Measurements from ENCODE around the gene APBA1. TPM values are rescaled to one million over a fixed set of nuclear protein-coding genes. Genes with fewer than 3 reads are reported as not detected.

Gene APBA1
- polyA plus RNA-seq, 1 donor (not counting 4 experiments of a cell fraction or from before 2014, with no cell fraction given), result 0.66 TPM

DNA sequence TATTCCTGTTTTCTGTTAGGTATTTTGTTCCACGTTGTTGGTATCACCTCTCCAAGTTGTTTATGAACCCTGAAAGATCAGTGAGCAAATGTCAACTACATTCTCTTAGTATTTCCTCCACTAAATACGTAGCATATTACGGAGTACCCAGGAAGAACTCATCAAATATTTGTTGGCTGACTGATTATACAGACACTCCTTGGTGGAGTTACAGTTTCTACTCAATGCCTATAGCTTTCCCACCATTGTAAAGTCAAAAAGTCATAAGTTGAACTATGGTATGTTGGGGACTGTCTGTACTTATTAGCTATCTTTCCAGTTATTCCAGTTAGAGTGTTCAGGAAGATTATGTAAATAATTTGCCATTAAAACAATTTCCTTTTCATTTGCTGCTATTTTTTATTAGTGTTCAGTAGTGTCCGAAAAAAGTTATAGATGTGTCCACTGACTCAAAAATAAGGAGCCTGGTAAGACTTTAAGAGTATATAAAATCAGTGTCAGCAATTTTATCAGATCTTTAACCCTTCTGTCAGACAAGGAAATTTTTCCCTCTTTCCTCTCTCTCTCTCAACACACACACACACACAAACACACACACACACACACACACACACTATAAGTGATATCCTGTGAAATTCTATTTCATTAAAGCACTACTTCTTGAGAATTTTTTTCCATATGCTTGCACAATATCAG is 6.8 kb upstream of the APBA1 start:
- peak; percentile 36 for FAIRE-seq
- H3K9me3 ChIP-seq (ENCODE audit: control insufficient read depth, low read depth, low read length), result no peaks in the 10 kb centered on the region
- H3K27me3 ChIP-seq (ENCODE audit: control insufficient read depth, extremely low read depth, insufficient read depth, low read length), result no peaks in the 10 kb centered on the region
- H2AFZ ChIP-seq (ENCODE audit: control insufficient read depth, low read length), result no peak overlapping the region
- H3K4me1 ChIP-seq (ENCODE audit: control insufficient read depth, extremely low read depth, insufficient read depth, low read length), result peaks cover 17% of the 10 kb centered on the region
- H3K9ac ChIP-seq (ENCODE audit: control insufficient read depth, extremely low read depth, insufficient read depth, low read length), result no peak overlapping the region
- H3K9me1 ChIP-seq (ENCODE audit: control insufficient read depth, extremely low read depth, insufficient read depth, low read length), result no peaks in the 10 kb centered on the region
- no peaks in the 10 kb centered on the region for H3K36me3 ChIP-seq (ENCODE audit: control insufficient read depth in 2 of 2, extremely low read depth in 1 of 2, insufficient read depth in 2 of 2, low read length in 2 of 2)
- dilution Hi-C loops (cut with MboI; ENCODE audit: extremely low pct_ligation_motif_present, low sequenced_read_pairs), result no loop called here
- TF ChIP-seq, protein P1, sequence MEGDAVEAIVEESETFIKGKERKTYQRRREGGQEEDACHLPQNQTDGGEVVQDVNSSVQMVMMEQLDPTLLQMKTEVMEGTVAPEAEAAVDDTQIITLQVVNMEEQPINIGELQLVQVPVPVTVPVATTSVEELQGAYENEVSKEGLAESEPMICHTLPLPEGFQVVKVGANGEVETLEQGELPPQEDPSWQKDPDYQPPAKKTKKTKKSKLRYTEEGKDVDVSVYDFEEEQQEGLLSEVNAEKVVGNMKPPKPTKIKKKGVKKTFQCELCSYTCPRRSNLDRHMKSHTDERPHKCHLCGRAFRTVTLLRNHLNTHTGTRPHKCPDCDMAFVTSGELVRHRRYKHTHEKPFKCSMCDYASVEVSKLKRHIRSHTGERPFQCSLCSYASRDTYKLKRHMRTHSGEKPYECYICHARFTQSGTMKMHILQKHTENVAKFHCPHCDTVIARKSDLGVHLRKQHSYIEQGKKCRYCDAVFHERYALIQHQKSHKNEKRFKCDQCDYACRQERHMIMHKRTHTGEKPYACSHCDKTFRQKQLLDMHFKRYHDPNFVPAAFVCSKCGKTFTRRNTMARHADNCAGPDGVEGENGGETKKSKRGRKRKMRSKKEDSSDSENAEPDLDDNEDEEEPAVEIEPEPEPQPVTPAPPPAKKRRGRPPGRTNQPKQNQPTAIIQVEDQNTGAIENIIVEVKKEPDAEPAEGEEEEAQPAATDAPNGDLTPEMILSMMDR (optimal IDR thresholded peaks at IDR 0.05 in 1 of 3, IDR thresholded peaks at IDR 0.05 in 1 of 3, conservative IDR thresholded peaks at IDR 0.05 in 1 of 3; ENCODE audit: extremely low read depth in 1 of 3, insufficient read depth in 2 of 3, low read length in 3 of 3), result no peak
- TF ChIP-seq EZH2 (IDR thresholded peaks at IDR 0.05; ENCODE audit: low read length), result no peak
- H3K79me2 ChIP-seq (ENCODE audit: control insufficient read depth, insufficient read depth, low read length), result no peaks in the 10 kb centered on the region
- H3K27ac ChIP-seq (ENCODE audit: control insufficient read depth, insufficient read depth, low read length), result no peak overlapping the region
- no peak for DNase-seq (ENCODE audit: low read depth, low spot score)
- no peak overlapping the region for H3K4me3 ChIP-seq (ENCODE audit: control insufficient read depth in 2 of 3, extremely low read depth in 1 of 3, insufficient read depth in 2 of 3, low read depth in 1 of 3, low read length in 3 of 3)
- H4K20me1 ChIP-seq (ENCODE audit: control insufficient read depth, extremely low read depth, insufficient read depth, low read length), result no peaks in the 10 kb centered on the region
- no peak overlapping the region for H3K4me2 ChIP-seq (ENCODE audit: control insufficient read depth, extremely low read depth, insufficient read depth, low read depth, low read length)

DNA sequence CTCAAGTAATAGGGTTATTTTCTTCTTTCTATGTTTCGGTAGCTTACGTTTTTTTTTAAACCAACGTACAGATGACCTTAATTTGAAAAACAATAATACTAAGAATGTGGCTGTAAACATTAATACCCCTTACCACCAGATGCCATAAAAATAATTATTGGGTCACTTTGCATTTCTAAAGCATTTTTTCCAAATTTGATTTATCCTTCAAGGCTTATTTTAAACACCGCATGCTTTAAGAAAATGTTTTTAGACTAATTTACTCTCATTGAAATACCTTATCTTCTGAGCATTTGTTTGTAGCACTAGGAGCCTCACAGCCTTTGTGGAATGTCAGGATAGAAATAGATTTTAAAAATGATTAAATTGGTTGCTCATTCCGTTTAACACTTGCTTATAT is 5.8 kb upstream of the APBA1 start:
- no peaks in the 10 kb centered on the region for H3K36me3 ChIP-seq (ENCODE audit: control insufficient read depth in 2 of 2, extremely low read depth in 1 of 2, insufficient read depth in 2 of 2, low read length in 2 of 2)
- no peak for TF ChIP-seq EZH2 (IDR thresholded peaks at IDR 0.05; ENCODE audit: low read length)
- no peaks in the 10 kb centered on the region for H4K20me1 ChIP-seq (ENCODE audit: control insufficient read depth, extremely low read depth, insufficient read depth, low read length)
- no peaks in the 10 kb centered on the region for H3K9me1 ChIP-seq (ENCODE audit: control insufficient read depth, extremely low read depth, insufficient read depth, low read length)
- no peak overlapping the region for H2AFZ ChIP-seq (ENCODE audit: control insufficient read depth, low read length)
- DNase-seq (ENCODE audit: low read depth, low spot score) (no peak), FAIRE-seq (no peak)
- no peak overlapping the region for H3K9ac ChIP-seq (ENCODE audit: control insufficient read depth, extremely low read depth, insufficient read depth, low read length)
- no peaks in the 10 kb centered on the region for H3K9me3 ChIP-seq (ENCODE audit: control insufficient read depth, low read depth, low read length)
- no peak overlapping the region for H3K4me3 ChIP-seq (ENCODE audit: control insufficient read depth in 2 of 3, extremely low read depth in 1 of 3, insufficient read depth in 2 of 3, low read depth in 1 of 3, low read length in 3 of 3)
- no peaks in the 10 kb centered on the region for H3K79me2 ChIP-seq (ENCODE audit: control insufficient read depth, insufficient read depth, low read length)
- no peaks in the 10 kb centered on the region for H3K27me3 ChIP-seq (ENCODE audit: control insufficient read depth, extremely low read depth, insufficient read depth, low read length)
- no peak overlapping the region for H3K4me2 ChIP-seq (ENCODE audit: control insufficient read depth, extremely low read depth, insufficient read depth, low read depth, low read length)
- no peak overlapping the region for H3K27ac ChIP-seq (ENCODE audit: control insufficient read depth, insufficient read depth, low read length)
- H3K4me1 ChIP-seq (ENCODE audit: control insufficient read depth, extremely low read depth, insufficient read depth, low read length), result peaks cover 26% of the 10 kb centered on the region
- dilution Hi-C loops (cut with MboI; ENCODE audit: extremely low pct_ligation_motif_present, low sequenced_read_pairs), result no loop called here

DNA sequence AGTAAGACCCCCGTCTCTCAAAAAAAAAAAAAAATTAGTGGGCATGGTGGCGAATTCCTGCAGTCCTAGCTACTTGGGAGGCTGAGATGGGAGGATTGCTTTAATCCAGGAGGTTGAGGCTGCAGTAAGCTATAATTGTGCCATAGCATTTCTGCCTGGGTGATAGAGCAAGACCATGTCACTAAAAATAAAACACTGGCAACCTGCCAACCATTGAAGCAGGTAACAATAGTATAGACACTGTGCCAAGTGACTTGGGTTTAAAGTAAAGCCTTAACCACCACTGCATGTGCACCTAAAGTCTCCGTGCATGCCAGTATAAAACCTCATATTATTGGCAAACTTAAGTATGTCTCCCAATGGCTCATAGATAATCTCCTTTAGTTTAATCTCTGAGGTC is 3.4 kb upstream of the APBA1 start:
- TF ChIP-seq, protein P1 (optimal IDR thresholded peaks at IDR 0.05 in 1 of 3, IDR thresholded peaks at IDR 0.05 in 1 of 3, conservative IDR thresholded peaks at IDR 0.05 in 1 of 3; ENCODE audit: extremely low read depth in 1 of 3, insufficient read depth in 2 of 3, low read length in 3 of 3), result no peak
- TF ChIP-seq EZH2 (IDR thresholded peaks at IDR 0.05; ENCODE audit: low read length), result no peak
- no peak overlapping the region for H2AFZ ChIP-seq (ENCODE audit: control insufficient read depth, low read length)
- H3K9me1 ChIP-seq (ENCODE audit: control insufficient read depth, extremely low read depth, insufficient read depth, low read length), result no peaks in the 10 kb centered on the region
- dilution Hi-C loops (cut with MboI; ENCODE audit: extremely low pct_ligation_motif_present, low sequenced_read_pairs), result no loop called here
- peaks cover 27% of the 10 kb centered on the region for H3K4me1 ChIP-seq (ENCODE audit: control insufficient read depth, extremely low read depth, insufficient read depth, low read length)
- no peak overlapping the region for H3K9ac ChIP-seq (ENCODE audit: control insufficient read depth, extremely low read depth, insufficient read depth, low read length)
- peaks cover 8% of the 10 kb centered on the region for H3K27me3 ChIP-seq (ENCODE audit: control insufficient read depth, extremely low read depth, insufficient read depth, low read length)
- H4K20me1 ChIP-seq (ENCODE audit: control insufficient read depth, extremely low read depth, insufficient read depth, low read length), result no peaks in the 10 kb centered on the region
- no peak for DNase-seq (ENCODE audit: low read depth, low spot score)
- peak; percentile 43 for FAIRE-seq
- H3K79me2 ChIP-seq (ENCODE audit: control insufficient read depth, insufficient read depth, low read length), result no peaks in the 10 kb centered on the region
- no peak overlapping the region for H3K27ac ChIP-seq (ENCODE audit: control insufficient read depth, insufficient read depth, low read length)
- no peak overlapping the region for H3K4me3 ChIP-seq (ENCODE audit: control insufficient read depth in 2 of 3, extremely low read depth in 1 of 3, insufficient read depth in 2 of 3, low read depth in 1 of 3, low read length in 3 of 3)
- no peaks in the 10 kb centered on the region for H3K9me3 ChIP-seq (ENCODE audit: control insufficient read depth, low read depth, low read length)
- H3K4me2 ChIP-seq (ENCODE audit: control insufficient read depth, extremely low read depth, insufficient read depth, low read depth, low read length), result no peak overlapping the region
- no peaks in the 10 kb centered on the region for H3K36me3 ChIP-seq (ENCODE audit: control insufficient read depth in 2 of 2, extremely low read depth in 1 of 2, insufficient read depth in 2 of 2, low read length in 2 of 2)

Data from keratinocyte (primary cell).